ENCODE measurements around the gene OAT. TPM values are rescaled to one million over a fixed set of nuclear protein-coding genes. Genes with fewer than 3 reads are reported as not detected.
"Not testable (repeated sequence)": the region's sequence is repeated elsewhere in the genome, so short reads cannot be mapped to it uniquely, and the experiment has no call there.

The OAT gene
- total RNA-seq, 1 experiment from 2014 or later, result 99.4 TPM

GRCh38 chr10:124381011-124381611 is 37.6 kb downstream of the OAT start:
- Histone ChIP-seq H3K9me3 (replicated peaks) (no peaks in the 10 kb centered on the region), H3K27me3 (no peaks in the 10 kb centered on the region; the same call in 1 of the 2 replicates), H3K4me3 (no peak overlapping the region), H3K4me1 (no peaks in the 10 kb centered on the region), H3K36me3 (no peaks in the 10 kb centered on the region), H3K27ac (no peak overlapping the region)
- DNase-seq, result no peak

GRCh38 chr10:124380256-124380995 is 38.3 kb downstream of the OAT start:
- Histone ChIP-seq H3K27ac (no peak overlapping the region), H3K36me3 (no peaks in the 10 kb centered on the region), H3K9me3 (replicated peaks) (no peaks in the 10 kb centered on the region), H3K27me3 (no peaks in the 10 kb centered on the region; the same call in 1 of the 2 replicates), H3K4me1 (no peaks in the 10 kb centered on the region), H3K4me3 (no peak overlapping the region)
- no peak for DNase-seq

GRCh38 chr10:124379609-124380193 is 39.0 kb downstream of the OAT start:
- DNase-seq, result no peak
- H3K4me1 ChIP-seq, result no peaks in the 10 kb centered on the region
- H3K4me3 ChIP-seq, result no peak overlapping the region
- no peaks in the 10 kb centered on the region for H3K9me3 ChIP-seq (replicated peaks)
- no peaks in the 10 kb centered on the region for H3K36me3 ChIP-seq
- H3K27ac ChIP-seq, result no peak overlapping the region
- no peaks in the 10 kb centered on the region; the same call in 1 of the 2 replicates for H3K27me3 ChIP-seq

GRCh38 chr10:124378881-124379471 is 39.7 kb downstream of the OAT start:
- no peaks in the 10 kb centered on the region for H3K9me3 ChIP-seq (replicated peaks)
- H3K4me1 ChIP-seq, result no peaks in the 10 kb centered on the region
- no peaks in the 10 kb centered on the region; the same call in 1 of the 2 replicates for H3K27me3 ChIP-seq
- no peak for DNase-seq
- H3K36me3 ChIP-seq, result no peaks in the 10 kb centered on the region
- H3K4me3 ChIP-seq, result no peak overlapping the region
- no peak overlapping the region for H3K27ac ChIP-seq

- DNase-seq, result no peak
- H3K27ac ChIP-seq, result no peak overlapping the region
- H3K4me3 ChIP-seq, result no peak overlapping the region
- no peaks in the 10 kb centered on the region for H3K9me3 ChIP-seq (replicated peaks)
- H3K36me3 ChIP-seq, result no peaks in the 10 kb centered on the region
- H3K27me3 ChIP-seq, result no peaks in the 10 kb centered on the region; the same call in 1 of the 2 replicates
- H3K4me1 ChIP-seq, result no peaks in the 10 kb centered on the region
Measured at GRCh38 chr10:124378271-124378670, 40.5 kb downstream of the OAT start.

GRCh38 chr10:124377101-124377500 is 41.6 kb downstream of the OAT start:
- no peaks in the 10 kb centered on the region for H3K9me3 ChIP-seq (replicated peaks)
- no peaks in the 10 kb centered on the region for H3K4me1 ChIP-seq
- H3K27ac ChIP-seq, result no peak overlapping the region
- no peak overlapping the region for H3K4me3 ChIP-seq
- no peak for DNase-seq
- H3K36me3 ChIP-seq, result no peaks in the 10 kb centered on the region
- H3K27me3 ChIP-seq, result no peaks in the 10 kb centered on the region; the same call in 1 of the 2 replicates

GRCh38 chr10:124376411-124376810 is 42.3 kb downstream of the OAT start:
- Histone ChIP-seq H3K4me1 (no peaks in the 10 kb centered on the region), H3K27ac (no peak overlapping the region), H3K27me3 (no peaks in the 10 kb centered on the region; the same call in 1 of the 2 replicates), H3K9me3 (replicated peaks) (no peaks in the 10 kb centered on the region), H3K36me3 (no peaks in the 10 kb centered on the region), H3K4me3 (no peak overlapping the region)
- DNase-seq, result no peak

- no peaks in the 10 kb centered on the region for H3K4me1 ChIP-seq
- no peak overlapping the region for H3K4me3 ChIP-seq
- H3K27me3 ChIP-seq, result no peaks in the 10 kb centered on the region; the same call in 1 of the 2 replicates
- DNase-seq, result no peak
- H3K36me3 ChIP-seq, result no peaks in the 10 kb centered on the region
- H3K27ac ChIP-seq, result no peak overlapping the region
- no peaks in the 10 kb centered on the region for H3K9me3 ChIP-seq (replicated peaks)
Measured at GRCh38 chr10:124375691-124376090, 43.0 kb downstream of the OAT start.

GRCh38 chr10:124375353-124375614 is 43.4 kb downstream of the OAT start:
- H3K27me3 ChIP-seq, result no peaks in the 10 kb centered on the region; the same call in 1 of the 2 replicates
- no peaks in the 10 kb centered on the region for H3K9me3 ChIP-seq (replicated peaks)
- DNase-seq, result no peak

GRCh38 chr10:124374535-124375352 is 44.0 kb downstream of the OAT start:
- Histone ChIP-seq H3K36me3 (no peaks in the 10 kb centered on the region), H3K4me1 (no peaks in the 10 kb centered on the region), H3K27me3 (no peaks in the 10 kb centered on the region), H3K4me3 (no peak overlapping the region), H3K9me3 (replicated peaks) (no peaks in the 10 kb centered on the region), H3K27ac (no peak overlapping the region)
- no peak for DNase-seq

More at GRCh38 chr10:124375353-124375614, 43.4 kb downstream of the OAT start:
- Histone ChIP-seq H3K4me1 (no peaks in the 10 kb centered on the region), H3K27ac (no peak overlapping the region), H3K36me3 (no peaks in the 10 kb centered on the region), H3K4me3 (no peak overlapping the region)

- Histone ChIP-seq H3K27me3 (peaks cover 2% of the 10 kb centered on the region; the same call in 1 of the 2 replicates), H3K4me3 (no peak overlapping the region), H3K9me3 (replicated peaks) (no peaks in the 10 kb centered on the region), H3K27ac (no peak overlapping the region), H3K36me3 (no peaks in the 10 kb centered on the region), H3K4me1 (no peaks in the 10 kb centered on the region)
- DNase-seq, result no peak
Measured at GRCh38 chr10:124372899-124373298, 45.8 kb downstream of the OAT start.

GRCh38 chr10:124370426-124370825 is 48.3 kb downstream of the OAT start:
- DNase-seq, result no peak
- H3K9me3 ChIP-seq (replicated peaks), result no peaks in the 10 kb centered on the region
- H3K36me3 ChIP-seq, result no peaks in the 10 kb centered on the region
- H3K4me1 ChIP-seq, result no peaks in the 10 kb centered on the region
- H3K27me3 ChIP-seq, result peaks cover 3% of the 10 kb centered on the region; the same call in 1 of the 2 replicates
- H3K27ac ChIP-seq, result no peak overlapping the region
- H3K4me3 ChIP-seq, result no peak overlapping the region

GRCh38 chr10:124369986-124370385 is 48.7 kb downstream of the OAT start:
- no peak overlapping the region for H3K27ac ChIP-seq

GRCh38 chr10:124369533-124369932 is 49.2 kb downstream of the OAT start:
- H3K4me3 ChIP-seq; H3K27me3 ChIP-seq; DNase-seq; H3K27ac ChIP-seq; H3K9me3 ChIP-seq (replicated peaks); H3K36me3 ChIP-seq; H3K4me1 ChIP-seq: not testable (repeated sequence)

More at GRCh38 chr10:124369986-124370385, 48.7 kb downstream of the OAT start:
- H3K4me1 ChIP-seq, result no peaks in the 10 kb centered on the region
- H3K36me3 ChIP-seq, result no peaks in the 10 kb centered on the region
- peaks cover 3% of the 10 kb centered on the region; the same call in 1 of the 2 replicates for H3K27me3 ChIP-seq
- no peak overlapping the region for H3K4me3 ChIP-seq
- H3K9me3 ChIP-seq (replicated peaks), result no peaks in the 10 kb centered on the region
- DNase-seq, result no peak
